Measurements from ENCODE around the gene PAQR3. TPM values are rescaled to one million over a fixed set of nuclear protein-coding genes. Genes with fewer than 3 reads are reported as not detected.
A peak's percentile ranks its signal among the peaks of the same experiment; 100 is the strongest.
"Not testable (repeated sequence)": the region's sequence is repeated elsewhere in the genome, so short reads cannot be mapped to it uniquely, and the experiment has no call there.

The PAQR3 gene
- total RNA-seq, 2 experiments from 2014 or later: 7.8 to 8.8 TPM

DNA sequence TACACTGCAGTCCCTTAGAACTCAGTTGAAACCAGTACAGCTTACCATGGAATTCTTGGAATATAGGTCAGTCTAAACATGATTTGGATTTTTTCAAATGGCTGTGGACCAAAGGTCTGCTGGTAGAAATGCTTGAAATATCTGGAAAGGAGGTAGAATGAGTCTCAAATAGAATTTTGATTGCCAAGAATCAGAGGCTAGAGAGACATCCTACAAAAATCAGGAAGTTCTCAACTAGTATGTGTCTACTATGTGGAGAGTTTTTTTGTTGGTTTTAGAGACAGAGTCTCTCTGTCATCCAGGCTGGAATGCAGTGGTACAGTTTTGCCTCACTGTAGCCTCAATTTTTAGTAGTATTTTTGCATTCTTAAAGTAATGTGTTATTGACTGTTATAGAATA is 53.6 kb downstream of the PAQR3 start:
- ChIA-PET CTCF (no interaction called here), POLR2A (no interaction called here)
- ATAC-seq (no peak), DNase-seq (no peak)
- Mint-ChIP-seq H3K27ac (no peak overlapping the region), H3K4me1 (no peaks in the 10 kb centered on the region), H3K27me3 (no peaks in the 10 kb centered on the region), H3K36me3 (ENCODE audit: low read depth) (peaks cover 4% of the 10 kb centered on the region), H3K4me3 (no peak overlapping the region), H3K9me3 (ENCODE audit: low read depth) (no peaks in the 10 kb centered on the region)
- intact Hi-C loops (cut with DNase I, micrococcal nuclease): no loop called here

DNA sequence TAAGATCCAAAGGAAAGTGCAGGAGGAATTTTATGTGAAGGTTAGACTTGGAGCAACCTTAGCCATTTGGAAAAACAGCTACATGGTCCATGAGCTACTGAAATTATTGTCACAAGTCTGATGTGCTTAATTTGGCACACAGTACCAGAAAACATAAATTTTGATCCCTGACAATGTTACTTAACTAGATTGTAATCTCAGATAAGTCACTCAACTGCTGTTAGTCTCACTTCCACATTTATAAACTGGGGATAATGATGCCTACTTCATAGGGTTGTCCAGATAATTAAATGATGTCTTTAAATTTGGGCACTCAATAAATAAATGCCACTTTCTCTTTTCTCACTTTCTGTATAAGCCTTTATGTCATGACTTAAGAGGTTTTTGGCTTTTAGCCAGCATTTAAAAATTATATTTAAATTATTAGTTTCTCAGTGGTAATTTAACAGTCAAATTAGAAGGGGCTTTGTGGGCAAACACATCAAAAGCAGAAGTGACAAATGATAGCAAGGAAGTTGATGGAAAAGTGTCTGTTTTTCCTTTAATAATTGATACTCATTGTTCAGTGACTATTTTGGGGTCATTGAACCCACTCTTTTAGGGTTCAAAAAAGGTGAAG is 58.3 kb downstream of the PAQR3 start:
- ATAC-seq (no peak), DNase-seq (no peak)
- Mint-ChIP-seq H3K27ac (no peak overlapping the region), H3K4me1 (no peaks in the 10 kb centered on the region), H3K36me3 (ENCODE audit: low read depth) (no peaks in the 10 kb centered on the region), H3K9me3 (ENCODE audit: low read depth) (no peaks in the 10 kb centered on the region), H3K4me3 (no peak overlapping the region), H3K27me3 (no peaks in the 10 kb centered on the region)
- intact Hi-C loops (cut with DNase I, micrococcal nuclease): no loop called here
- POLR2A ChIA-PET: no interaction called here
- CTCF ChIA-PET: no interaction called here

GRCh38 chr4:78878031-78878430 is 61.2 kb downstream of the PAQR3 start:
- H3K4me1 Mint-ChIP-seq: no peaks in the 10 kb centered on the region
- CTCF ChIA-PET: no interaction called here

DNA sequence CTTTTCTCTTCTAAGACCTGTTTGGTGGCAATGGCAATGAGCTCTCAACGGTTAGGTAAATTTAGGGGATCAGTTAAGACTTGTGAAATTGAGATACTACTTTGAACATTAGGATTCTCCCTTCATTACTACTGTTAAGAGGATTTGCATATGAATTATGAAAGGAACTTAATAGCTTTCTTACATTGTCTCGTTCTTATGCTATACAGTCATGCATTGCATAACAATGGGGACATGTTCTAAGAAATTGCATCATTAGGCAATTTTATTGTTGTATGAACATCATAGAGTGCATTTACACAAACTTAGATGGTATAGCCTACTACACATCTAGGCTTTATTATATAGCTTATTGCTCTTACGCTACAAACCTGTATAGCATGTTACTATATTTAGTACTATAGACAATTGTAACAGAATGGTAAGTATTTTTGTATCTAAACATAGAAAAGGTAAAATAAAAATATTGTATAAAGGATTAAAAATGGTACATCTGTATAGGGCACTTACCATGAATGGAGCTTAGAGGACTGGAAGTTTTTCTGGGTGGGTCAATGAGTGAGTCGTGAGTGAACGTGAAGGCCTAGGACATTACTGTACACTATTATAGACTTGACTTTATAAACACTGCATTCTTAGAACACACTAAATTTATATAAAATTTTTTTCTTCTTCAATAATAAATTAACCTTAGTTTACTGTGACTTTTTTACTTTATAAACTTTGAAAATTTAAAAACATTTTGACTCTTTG is 62.5 kb downstream of the PAQR3 start:
- DNase-seq: no peak
- Mint-ChIP-seq H3K27ac (no peak overlapping the region), H3K9me3 (ENCODE audit: low read depth) (no peaks in the 10 kb centered on the region), H3K4me3 (no peak overlapping the region), H3K36me3 (ENCODE audit: low read depth) (peaks cover 11% of the 10 kb centered on the region), H3K27me3 (no peaks in the 10 kb centered on the region), H3K4me1 (no peaks in the 10 kb centered on the region)
- ChIA-PET CTCF (no interaction called here), POLR2A (no interaction called here)
- ATAC-seq: no peak
- intact Hi-C loops (cut with DNase I, micrococcal nuclease): no loop called here

More at GRCh38 chr4:78878031-78878430, 61.2 kb downstream of the PAQR3 start:
- POLR2A ChIA-PET: no interaction called here
- ATAC-seq (no peak), DNase-seq (no peak)
- Mint-ChIP-seq H3K9me3 (ENCODE audit: low read depth) (no peaks in the 10 kb centered on the region), H3K27me3 (no peaks in the 10 kb centered on the region), H3K27ac (no peak overlapping the region), H3K4me3 (no peak overlapping the region), H3K36me3 (ENCODE audit: low read depth) (peaks cover 2% of the 10 kb centered on the region)
- intact Hi-C loops (cut with DNase I, micrococcal nuclease): no loop called here

DNA sequence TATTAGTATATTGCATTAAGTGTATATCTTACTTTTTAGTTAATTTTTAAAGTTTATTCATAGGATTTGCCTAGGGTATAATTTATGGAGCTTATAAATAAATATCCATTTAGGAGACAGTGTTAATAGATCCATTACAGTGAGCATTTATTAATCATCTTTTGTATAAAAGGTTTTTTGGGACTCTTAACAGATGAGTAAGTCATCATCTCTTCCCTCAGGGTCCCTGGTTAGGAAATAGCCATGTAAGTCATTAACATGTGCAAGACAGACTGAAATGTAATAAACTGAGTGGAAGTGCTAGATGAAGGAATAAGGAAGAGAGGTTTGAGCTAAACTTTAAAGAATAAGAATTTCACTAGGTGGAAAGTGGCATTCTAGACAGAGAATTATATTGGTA is 69.2 kb downstream of the PAQR3 start:
- Mint-ChIP-seq H3K4me3 (no peak overlapping the region), H3K27me3 (no peaks in the 10 kb centered on the region), H3K4me1 (no peaks in the 10 kb centered on the region), H3K36me3 (ENCODE audit: low read depth) (peaks cover 14% of the 10 kb centered on the region), H3K9me3 (ENCODE audit: low read depth) (no peaks in the 10 kb centered on the region), H3K27ac (no peak overlapping the region)
- no peak for DNase-seq
- intact Hi-C loops (cut with DNase I, micrococcal nuclease): no loop called here
- ChIA-PET CTCF (no interaction called here), POLR2A (no interaction called here)
- ATAC-seq: no peak

- intact Hi-C loops (cut with DNase I, micrococcal nuclease); H3K4me1 Mint-ChIP-seq; POLR2A ChIA-PET; ATAC-seq; H3K9me3 Mint-ChIP-seq (ENCODE audit: low read depth); H3K27ac Mint-ChIP-seq; H3K4me3 Mint-ChIP-seq; H3K27me3 Mint-ChIP-seq; DNase-seq: not testable (repeated sequence)
- CTCF ChIA-PET: interaction anchor here (0.6 kb wide), 1 partner anchor 887 kb away, joined by 3 read pairs; no protein-coding TSS in a partner anchor
- H3K36me3 Mint-ChIP-seq (ENCODE audit: low read depth): peaks cover 14% of the 10 kb centered on the region
Measured at GRCh38 chr4:78868712-78869111, 70.5 kb downstream of the PAQR3 start.

DNA sequence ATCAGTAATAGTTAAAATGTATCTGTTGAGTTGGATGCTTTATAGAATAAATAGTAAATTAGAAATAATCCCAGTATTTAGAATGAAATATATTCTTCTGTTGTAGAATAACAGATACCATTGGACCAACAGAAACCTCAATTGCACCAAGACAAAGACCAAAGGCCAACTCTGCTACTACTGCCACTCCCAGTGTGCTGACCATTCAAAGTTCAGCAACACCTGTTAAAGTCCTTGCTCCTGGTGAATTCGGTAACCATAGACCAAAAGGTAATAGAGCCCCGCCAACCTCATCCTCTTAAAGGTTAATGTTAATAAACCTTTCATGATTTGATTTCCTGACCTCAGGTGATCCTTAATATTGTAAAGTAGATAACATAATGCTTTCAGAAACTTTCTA is 73.8 kb downstream of the PAQR3 start:
- intact Hi-C loops (cut with DNase I, micrococcal nuclease): loop anchor here in 1 of 2 experiments (2.0 kb wide), 1 partner anchor 907 kb away; no protein-coding TSS in a partner anchor
- ATAC-seq (no peak), DNase-seq (no peak)
- H3K36me3 Mint-ChIP-seq (ENCODE audit: low read depth): no peaks in the 10 kb centered on the region
- peaks cover 7% of the 10 kb centered on the region for H3K4me1 Mint-ChIP-seq
- no peak overlapping the region for H3K27ac Mint-ChIP-seq
- POLR2A ChIA-PET: no interaction called here
- H3K4me3 Mint-ChIP-seq: no peak overlapping the region
- H3K9me3 Mint-ChIP-seq (ENCODE audit: low read depth): no peaks in the 10 kb centered on the region
- CTCF ChIA-PET: interaction anchor here (1.4 kb wide), 1 partner anchor 13 kb away, joined by 4 read pairs; no protein-coding TSS in a partner anchor
- H3K27me3 Mint-ChIP-seq: no peaks in the 10 kb centered on the region

- peak; percentile 33 for ATAC-seq
- H3K36me3 Mint-ChIP-seq (ENCODE audit: low read depth): no peaks in the 10 kb centered on the region
- no peaks in the 10 kb centered on the region for H3K9me3 Mint-ChIP-seq (ENCODE audit: low read depth)
- H3K4me1 Mint-ChIP-seq: peaks cover 7% of the 10 kb centered on the region
- H3K27me3 Mint-ChIP-seq: no peaks in the 10 kb centered on the region
- intact Hi-C loops (cut with DNase I, micrococcal nuclease): loop anchor here (1.0 to 5.0 kb wide), 5 partner anchors 220 to 906 kb away; partner anchors contain the start of gene FRAS1 (in 1 of the 2)
- H3K27ac Mint-ChIP-seq: no peak overlapping the region
- no peak overlapping the region for H3K4me3 Mint-ChIP-seq
- ChIA-PET POLR2A (no interaction called here), CTCF (interaction anchor here (0.6 to 2.2 kb wide), 14 partner anchors 10 to 1527 kb away, joined by 3 to 8 read pairs (median 3); no protein-coding TSS in a partner anchor)
- DNase-seq: no peak
Measured at GRCh38 chr4:78864405-78865024, 74.7 kb downstream of the PAQR3 start.

GRCh38 chr4:78863991-78864390 is 75.2 kb downstream of the PAQR3 start:
- H3K4me3 Mint-ChIP-seq: no peak overlapping the region

GRCh38 chr4:78863254-78863869 is 75.9 kb downstream of the PAQR3 start:
- ATAC-seq (peak; percentile 33), DNase-seq (no peak)
- Mint-ChIP-seq H3K36me3 (ENCODE audit: low read depth) (no peaks in the 10 kb centered on the region), H3K4me1 (peaks cover 7% of the 10 kb centered on the region), H3K4me3 (no peak overlapping the region), H3K27me3 (no peaks in the 10 kb centered on the region), H3K27ac (no peak overlapping the region), H3K9me3 (ENCODE audit: low read depth) (no peaks in the 10 kb centered on the region)
- intact Hi-C loops (cut with DNase I, micrococcal nuclease): loop anchor here (2.0 to 5.0 kb wide), 3 partner anchors 89 to 806 kb away; partner anchors contain the start of gene FRAS1 (in 1 of the 2)
- ChIA-PET CTCF (interaction anchor here (0.6 to 2.2 kb wide), 18 partner anchors 9 to 903 kb away, joined by 3 to 8 read pairs (median 3); no protein-coding TSS in a partner anchor), POLR2A (no interaction called here)

More at GRCh38 chr4:78863991-78864390, 75.2 kb downstream of the PAQR3 start:
- DNase-seq: no peak
- Mint-ChIP-seq H3K9me3 (ENCODE audit: low read depth) (no peaks in the 10 kb centered on the region), H3K27ac (no peak overlapping the region), H3K4me1 (peaks cover 7% of the 10 kb centered on the region), H3K36me3 (ENCODE audit: low read depth) (no peaks in the 10 kb centered on the region), H3K27me3 (no peaks in the 10 kb centered on the region)
- intact Hi-C loops (cut with DNase I, micrococcal nuclease): loop anchor here (1.0 to 5.0 kb wide), 6 partner anchors 89 to 905 kb away; partner anchors contain the start of gene FRAS1 (in 1 of the 2)
- ChIA-PET CTCF (interaction anchor here (0.6 to 2.2 kb wide), 17 partner anchors 10 to 1527 kb away, joined by 3 to 8 read pairs (median 3); no protein-coding TSS in a partner anchor), POLR2A (no interaction called here)
- no peak for ATAC-seq

- H3K9me3 Mint-ChIP-seq (ENCODE audit: low read depth): no peaks in the 10 kb centered on the region
- peaks cover 7% of the 10 kb centered on the region for H3K4me1 Mint-ChIP-seq
- intact Hi-C loops (cut with DNase I, micrococcal nuclease): loop anchor here (2.0 to 5.0 kb wide), 3 partner anchors 88 to 805 kb away; partner anchors contain the start of gene FRAS1 (in 1 of the 2)
- no peak overlapping the region for H3K27ac Mint-ChIP-seq
- no peaks in the 10 kb centered on the region for H3K36me3 Mint-ChIP-seq (ENCODE audit: low read depth)
- H3K27me3 Mint-ChIP-seq: no peaks in the 10 kb centered on the region
- H3K4me3 Mint-ChIP-seq: no peak overlapping the region
- ATAC-seq (no peak), DNase-seq (no peak)
- CTCF ChIA-PET: interaction anchor here (0.7 to 1.8 kb wide), 5 partner anchors 74 to 902 kb away, joined by 3 to 7 read pairs (median 3); no protein-coding TSS in a partner anchor
- POLR2A ChIA-PET: no interaction called here
Measured at GRCh38 chr4:78862314-78862737, 76.9 kb downstream of the PAQR3 start.
